ENCODE results near the gene SH3BP2. TPM values are rescaled to one million over a fixed set of nuclear protein-coding genes. Genes with fewer than 3 reads are reported as not detected.

The SH3BP2 gene
- total RNA-seq (ENCODE audit: unreplicated experiment) = 150 TPM
- long read RNA-seq, full-length matches to known transcripts = 7 of 14 reads
- long read RNA-seq, partial matches to known transcripts = 1 of 14 reads
- long read RNA-seq, other reads (novel, unspliced or antisense) = 6 of 14 reads

GRCh38 chr4:2792711-2793585 is at the start of gene SH3BP2:
TSS of gene SH3BP2 (plus strand) at chr4:2793085. CDS start at chr4:2820618, 27,533 bp downstream.
- Mint-ChIP-seq H3K9me3 (ENCODE audit: unreplicated experiment) (no peaks in the 10 kb centered on the region), H3K4me1 (ENCODE audit: unreplicated experiment) (peaks cover 19% of the 10 kb centered on the region), H3K36me3 (ENCODE audit: low read depth, unreplicated experiment) (no peaks in the 10 kb centered on the region), H3K4me3 (ENCODE audit: unreplicated experiment) (peak within 1 kb of the TSS; percentile 84), H3K27me3 (ENCODE audit: unreplicated experiment) (peaks cover 9% of the 10 kb centered on the region), H3K27ac (ENCODE audit: unreplicated experiment) (no peak within 1 kb of the TSS)
- peak; percentile 71 for DNase-seq (ENCODE audit: low spot score)
- TF ChIP-seq CTCF (IDR thresholded peaks at IDR 0.05; ENCODE audit: unreplicated experiment) = no peak

- H3K36me3 Mint-ChIP-seq (ENCODE audit: low read depth, unreplicated experiment) = peaks cover 28% of the 10 kb centered on the region
- peaks cover 7% of the 10 kb centered on the region for H3K4me1 Mint-ChIP-seq (ENCODE audit: unreplicated experiment)
- H3K27ac Mint-ChIP-seq (ENCODE audit: unreplicated experiment) = no peak overlapping the region
- H3K27me3 Mint-ChIP-seq (ENCODE audit: unreplicated experiment) = peaks cover 11% of the 10 kb centered on the region
- no peaks in the 10 kb centered on the region for H3K9me3 Mint-ChIP-seq (ENCODE audit: unreplicated experiment)
- no peak for DNase-seq (ENCODE audit: low spot score)
- peak overlapping the region; percentile 21 for H3K4me3 Mint-ChIP-seq (ENCODE audit: unreplicated experiment)
- no peak for TF ChIP-seq CTCF (IDR thresholded peaks at IDR 0.05; ENCODE audit: unreplicated experiment)
Measured at GRCh38 chr4:2743518-2744445, 49.1 kb upstream of the SH3BP2 start.

- H3K9me3 Mint-ChIP-seq (ENCODE audit: unreplicated experiment) = no peaks in the 10 kb centered on the region
- H3K27me3 Mint-ChIP-seq (ENCODE audit: unreplicated experiment) = peaks cover 11% of the 10 kb centered on the region
- peaks cover 28% of the 10 kb centered on the region for H3K36me3 Mint-ChIP-seq (ENCODE audit: low read depth, unreplicated experiment)
- peaks cover 7% of the 10 kb centered on the region for H3K4me1 Mint-ChIP-seq (ENCODE audit: unreplicated experiment)
- DNase-seq (ENCODE audit: low spot score) = no peak
- TF ChIP-seq CTCF (IDR thresholded peaks at IDR 0.05; ENCODE audit: unreplicated experiment) = no peak
- no peak overlapping the region for H3K4me3 Mint-ChIP-seq (ENCODE audit: unreplicated experiment)
- no peak overlapping the region for H3K27ac Mint-ChIP-seq (ENCODE audit: unreplicated experiment)
Measured at GRCh38 chr4:2744576-2745270, 48.2 kb upstream of the SH3BP2 start.

- H3K9me3 Mint-ChIP-seq (ENCODE audit: unreplicated experiment) = no peaks in the 10 kb centered on the region
- peaks cover 28% of the 10 kb centered on the region for H3K36me3 Mint-ChIP-seq (ENCODE audit: low read depth, unreplicated experiment)
- no peak for TF ChIP-seq CTCF (IDR thresholded peaks at IDR 0.05; ENCODE audit: unreplicated experiment)
- H3K27me3 Mint-ChIP-seq (ENCODE audit: unreplicated experiment) = peaks cover 11% of the 10 kb centered on the region
- H3K4me3 Mint-ChIP-seq (ENCODE audit: unreplicated experiment) = no peak overlapping the region
- DNase-seq (ENCODE audit: low spot score) = no peak
- peaks cover 7% of the 10 kb centered on the region for H3K4me1 Mint-ChIP-seq (ENCODE audit: unreplicated experiment)
- H3K27ac Mint-ChIP-seq (ENCODE audit: unreplicated experiment) = no peak overlapping the region
Measured at GRCh38 chr4:2745516-2745915, 47.4 kb upstream of the SH3BP2 start.
